Ishikawa (cell line): ENCODE results near the gene BOLL.

Source experiments
- TAF1 ChIP-seq: IDR thresholded peaks from 2 replicates; pipeline ENCODE4 v1.6.1; 2012; ENCODE audit warnings: low read depth, mild to moderate bottlenecking
- USF1 ChIP-seq: IDR thresholded peaks from 2 replicates; pipeline ENCODE4 v1.6.1; 2012
- YY1 ChIP-seq: IDR thresholded peaks from 2 replicates; pipeline ENCODE4 v1.6.1; 2012; ENCODE audit warnings: low read depth
- TF ChIP-seq, protein P1 (sequence below): IDR thresholded peaks from 2 replicates; pipeline ENCODE4 v1.6.1; 2012

- no peak for TF ChIP-seq YY1
- TF ChIP-seq, protein P1, sequence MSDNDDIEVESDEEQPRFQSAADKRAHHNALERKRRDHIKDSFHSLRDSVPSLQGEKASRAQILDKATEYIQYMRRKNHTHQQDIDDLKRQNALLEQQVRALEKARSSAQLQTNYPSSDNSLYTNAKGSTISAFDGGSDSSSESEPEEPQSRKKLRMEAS: no peak
- no peak for TF ChIP-seq USF1
- no peak for TF ChIP-seq TAF1
Measured at GRCh38 chr2:197803033-197803444, 17.9 kb upstream of the BOLL start.
